Fibroblast of lung (primary cell): ENCODE results near the gene S100A5.

Experiments
- EZH2 ChIP-seq: IDR thresholded peaks from 2 replicates; pipeline ENCODE4 v1.5.1; 2012; ENCODE audit warnings: low read length, control low read depth, mild to moderate bottlenecking; ENCODE audit errors: missing control alignments
- TF ChIP-seq, protein P1 (sequence below), 2 donors: IDR thresholded peaks in 1 of 2; conservative IDR thresholded peaks in 1 of 2; 1 replicate in 1 of 2; 2 replicates in 1 of 2; pipeline ENCODE4 v1.5.1; 2011 to 2012; ENCODE audit warnings: low read length in 2 of 2, control low read depth in 1 of 2, inconsistent platforms in 1 of 2, low read depth in 1 of 2, mild to moderate bottlenecking in 1 of 2

DNA sequence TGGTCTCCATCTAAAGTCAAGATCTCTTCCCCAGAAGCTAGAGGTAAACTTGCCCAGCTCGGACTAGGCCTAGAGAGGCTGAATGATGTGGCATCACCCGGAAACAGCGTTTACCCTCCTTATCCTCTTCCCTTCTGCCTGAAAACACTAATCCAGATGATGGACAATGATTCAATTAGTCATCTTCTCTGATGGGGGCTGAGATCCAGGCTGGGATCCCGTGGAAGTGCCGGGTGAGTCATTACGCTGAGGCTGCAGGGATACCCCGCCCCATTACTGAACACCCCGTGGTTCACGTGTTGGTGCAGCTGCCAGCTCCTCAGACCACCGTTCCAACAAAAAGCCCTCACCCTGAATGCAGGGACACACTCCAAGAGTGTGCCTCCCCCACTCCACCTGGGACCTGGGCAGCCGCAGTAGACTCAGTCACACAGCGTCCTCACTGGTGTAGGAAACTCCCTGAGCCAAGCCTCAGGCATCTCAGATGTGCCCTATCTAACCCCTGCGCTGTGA, 7.0 kb downstream of the S100A5 start:
- TF ChIP-seq, protein P1, sequence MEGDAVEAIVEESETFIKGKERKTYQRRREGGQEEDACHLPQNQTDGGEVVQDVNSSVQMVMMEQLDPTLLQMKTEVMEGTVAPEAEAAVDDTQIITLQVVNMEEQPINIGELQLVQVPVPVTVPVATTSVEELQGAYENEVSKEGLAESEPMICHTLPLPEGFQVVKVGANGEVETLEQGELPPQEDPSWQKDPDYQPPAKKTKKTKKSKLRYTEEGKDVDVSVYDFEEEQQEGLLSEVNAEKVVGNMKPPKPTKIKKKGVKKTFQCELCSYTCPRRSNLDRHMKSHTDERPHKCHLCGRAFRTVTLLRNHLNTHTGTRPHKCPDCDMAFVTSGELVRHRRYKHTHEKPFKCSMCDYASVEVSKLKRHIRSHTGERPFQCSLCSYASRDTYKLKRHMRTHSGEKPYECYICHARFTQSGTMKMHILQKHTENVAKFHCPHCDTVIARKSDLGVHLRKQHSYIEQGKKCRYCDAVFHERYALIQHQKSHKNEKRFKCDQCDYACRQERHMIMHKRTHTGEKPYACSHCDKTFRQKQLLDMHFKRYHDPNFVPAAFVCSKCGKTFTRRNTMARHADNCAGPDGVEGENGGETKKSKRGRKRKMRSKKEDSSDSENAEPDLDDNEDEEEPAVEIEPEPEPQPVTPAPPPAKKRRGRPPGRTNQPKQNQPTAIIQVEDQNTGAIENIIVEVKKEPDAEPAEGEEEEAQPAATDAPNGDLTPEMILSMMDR (conservative IDR thresholded peaks at IDR 0.05 in 1 of 2, IDR thresholded peaks at IDR 0.05 in 1 of 2; ENCODE audit: low read depth in 1 of 2, low read length in 2 of 2), result no peak
- no peak for TF ChIP-seq EZH2
